Measurements from ENCODE around the gene NRG2.

The NRG2 gene

GRCh38 chr5:139967353-139967752 is 75.7 kb downstream of the NRG2 start:
- DNase-seq: no peak

DNA sequence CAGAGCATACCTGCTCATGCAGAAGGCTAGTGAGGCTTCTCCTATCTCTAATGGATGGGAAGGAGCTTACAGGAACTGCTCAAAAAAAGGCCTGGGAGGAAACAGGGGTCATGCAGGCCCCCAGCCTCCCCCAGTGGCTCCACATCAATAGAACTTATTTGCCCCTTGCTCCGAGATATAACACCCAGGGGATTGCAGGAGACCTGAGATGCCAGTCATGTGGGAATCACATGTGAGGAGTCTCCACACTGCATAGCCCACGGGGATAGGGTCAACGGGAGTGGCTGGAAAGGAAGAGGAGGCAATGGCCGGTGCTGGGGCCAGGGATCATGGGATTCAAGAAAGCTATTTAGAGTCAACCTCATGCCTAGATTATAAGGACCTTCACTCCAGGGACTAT is 76.2 kb downstream of the NRG2 start:
- DNase-seq: no peak

GRCh38 chr5:139964994-139965565 is 78.0 kb downstream of the NRG2 start:
- no peak for DNase-seq

DNA sequence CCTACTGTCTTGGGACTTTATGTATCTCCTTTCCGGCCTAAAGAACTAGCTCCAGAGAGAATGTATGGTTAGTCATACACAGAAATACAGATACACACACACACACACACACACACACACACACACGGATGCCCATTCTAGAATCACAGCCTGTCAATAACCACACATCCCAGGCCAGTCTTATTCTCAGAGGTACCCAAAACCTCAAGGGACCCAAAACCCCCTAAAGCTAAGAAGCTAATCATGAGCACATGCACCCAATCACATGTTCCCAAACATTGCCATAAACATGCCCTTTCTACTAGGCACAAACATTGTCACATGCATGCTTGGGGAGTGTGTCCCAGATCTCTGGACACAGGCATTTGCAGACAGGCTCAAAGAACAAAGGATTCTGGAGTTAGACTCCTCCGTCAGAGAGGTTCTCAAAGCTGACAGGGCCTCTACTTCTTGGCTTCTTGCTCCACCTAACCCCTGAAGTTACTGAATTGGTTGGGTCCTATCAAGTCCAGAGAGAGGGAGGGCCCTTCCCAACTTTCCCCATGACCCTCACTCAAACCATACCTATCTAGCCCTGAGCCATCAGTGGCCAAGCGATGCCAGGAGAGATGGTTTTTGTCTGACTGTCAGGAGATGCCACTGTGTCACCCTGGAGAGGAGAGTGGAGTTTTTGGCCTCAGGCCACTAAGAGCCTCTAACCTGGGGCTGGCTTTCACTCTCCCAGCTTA is 78.7 kb downstream of the NRG2 start:
- no peak for DNase-seq

- no peak for DNase-seq
These were observed 80.7 kb downstream of the NRG2 start for GRCh38 chr5:139962445-139962844.

GRCh38 chr5:139961435-139962157 is 81.5 kb downstream of the NRG2 start:
- DNase-seq: peak; percentile 22 to 45 (median 40)

GRCh38 chr5:139960723-139961383 is 82.2 kb downstream of the NRG2 start:
- DNase-seq: no peak

DNA sequence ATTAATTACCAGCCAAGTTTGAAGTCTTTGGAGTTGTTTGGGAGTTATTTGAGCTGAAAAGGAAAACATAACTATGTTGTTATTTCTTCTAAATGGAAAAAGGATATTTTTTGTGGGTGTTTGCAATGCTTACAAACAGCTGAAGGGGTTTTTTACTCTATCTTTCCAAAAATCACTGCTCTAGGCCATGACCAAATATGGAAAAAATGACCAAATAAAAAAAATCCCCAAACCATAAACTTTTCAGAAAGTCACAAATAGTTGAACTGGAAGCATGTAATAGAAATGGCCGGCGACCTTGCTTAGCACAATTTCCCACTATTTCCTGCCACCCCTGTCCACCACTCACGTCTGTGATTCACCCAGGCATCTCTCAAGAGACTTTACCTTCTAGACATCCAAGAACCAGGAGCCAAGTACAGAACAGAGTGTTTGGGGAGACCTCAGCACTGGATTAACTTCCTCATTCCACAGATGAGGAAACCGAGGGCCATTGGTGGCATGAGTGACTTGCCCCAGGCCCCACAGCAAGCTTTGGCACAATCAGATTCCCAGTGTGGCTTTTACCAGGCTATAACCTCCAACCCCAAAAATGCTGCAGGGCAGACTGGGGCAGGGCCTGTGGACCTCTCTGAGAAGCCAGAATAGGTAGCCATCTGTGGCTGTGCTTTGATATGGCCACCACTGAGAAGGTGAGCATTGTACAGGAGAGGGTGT is 84.5 kb downstream of the NRG2 start:
- DNase-seq: peak; percentile 27 to 55 (median 30)

DNA sequence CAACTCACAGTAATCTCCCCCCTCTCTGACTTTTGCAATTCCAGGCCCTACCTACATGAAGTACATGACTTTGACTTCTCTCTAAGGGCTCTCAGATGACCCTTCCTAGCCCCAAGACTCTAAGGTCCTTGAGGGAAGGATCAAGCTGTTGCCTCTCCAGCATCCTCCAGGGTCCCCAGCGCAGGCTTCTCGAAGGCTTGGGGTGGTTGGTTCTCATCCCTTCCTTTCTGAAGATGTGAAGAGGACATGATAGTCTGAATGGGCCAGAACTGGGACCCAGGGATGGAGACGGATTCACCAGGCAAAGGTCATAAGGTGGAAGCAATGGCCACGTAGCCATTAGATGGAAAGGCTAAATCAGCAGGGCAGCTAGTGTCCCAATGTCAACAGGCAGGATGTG is 86.8 kb downstream of the NRG2 start:
- no peak for DNase-seq

GRCh38 chr5:139955616-139956273 is 87.4 kb downstream of the NRG2 start:
- no peak for DNase-seq

DNA sequence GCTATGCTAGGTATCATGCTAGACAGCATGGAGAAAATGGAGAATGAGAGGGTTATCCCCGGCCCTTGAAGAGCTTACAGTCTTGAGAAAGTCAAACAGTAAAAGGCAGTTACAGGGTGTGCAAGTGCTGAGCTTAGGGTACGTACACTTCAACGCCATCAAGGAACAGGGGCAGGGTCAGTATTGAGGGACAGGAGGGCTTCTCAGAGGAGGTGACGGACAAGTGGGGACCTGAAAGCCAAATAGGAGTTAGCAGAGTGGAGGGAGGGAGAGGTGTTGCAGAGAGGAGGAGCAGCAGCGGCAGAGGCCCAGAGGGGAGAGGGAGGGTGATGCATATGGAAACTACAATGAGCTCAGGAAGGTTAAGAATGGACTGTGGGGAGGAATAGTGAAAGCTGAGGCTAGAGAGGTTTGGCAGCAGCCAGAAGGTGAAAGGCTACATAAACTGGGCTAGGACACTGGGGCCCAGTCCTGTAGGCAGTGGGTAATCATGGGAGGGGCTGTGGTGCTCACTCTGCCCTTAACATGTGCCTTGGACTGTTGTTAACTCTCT is 88.0 kb downstream of the NRG2 start:
- DNase-seq: no peak

- no peak for DNase-seq
These were observed 88.6 kb downstream of the NRG2 start for GRCh38 chr5:139954462-139954861.

DNA sequence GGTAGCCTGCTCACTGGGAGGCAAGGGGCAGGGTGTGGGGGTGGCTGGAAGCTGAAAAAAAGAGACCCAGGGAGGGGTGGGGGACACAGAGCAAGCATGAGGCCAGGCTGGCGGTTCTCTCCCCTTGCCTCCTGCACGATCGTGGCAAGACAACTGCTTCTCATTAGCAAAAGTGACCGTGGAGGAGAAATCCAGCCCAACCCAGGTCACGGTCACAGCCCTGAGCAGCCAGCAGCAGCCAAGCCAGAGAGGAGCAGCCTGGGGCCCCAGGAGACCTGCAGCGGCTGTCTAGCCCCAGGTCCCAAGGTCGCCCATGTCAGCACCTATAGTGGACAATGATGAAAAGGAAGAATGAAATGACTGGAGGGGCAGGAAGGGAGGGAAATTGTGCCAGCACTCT is 89.1 kb downstream of the NRG2 start:
- no peak for DNase-seq

DNA sequence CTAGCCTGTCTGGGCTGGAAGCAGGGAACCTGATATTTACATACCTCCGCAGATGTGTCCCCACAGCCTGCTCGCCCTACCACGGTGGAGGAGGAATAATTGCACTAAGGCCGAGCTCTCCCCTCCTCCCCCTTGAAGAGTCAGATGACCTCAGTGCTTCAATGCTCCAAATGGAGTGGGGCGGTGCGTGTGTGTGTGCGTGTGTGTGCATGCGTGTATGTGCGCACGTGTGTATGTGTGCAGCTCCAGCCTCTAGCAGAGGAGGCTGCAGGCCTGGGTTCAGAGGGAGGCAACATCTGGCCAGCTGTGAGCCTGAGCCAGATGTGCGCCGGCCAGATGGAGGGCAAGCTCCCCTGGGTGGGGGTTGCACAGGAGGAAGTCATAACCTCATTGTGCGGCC is 90.5 kb downstream of the NRG2 start:
- DNase-seq: no peak

DNA sequence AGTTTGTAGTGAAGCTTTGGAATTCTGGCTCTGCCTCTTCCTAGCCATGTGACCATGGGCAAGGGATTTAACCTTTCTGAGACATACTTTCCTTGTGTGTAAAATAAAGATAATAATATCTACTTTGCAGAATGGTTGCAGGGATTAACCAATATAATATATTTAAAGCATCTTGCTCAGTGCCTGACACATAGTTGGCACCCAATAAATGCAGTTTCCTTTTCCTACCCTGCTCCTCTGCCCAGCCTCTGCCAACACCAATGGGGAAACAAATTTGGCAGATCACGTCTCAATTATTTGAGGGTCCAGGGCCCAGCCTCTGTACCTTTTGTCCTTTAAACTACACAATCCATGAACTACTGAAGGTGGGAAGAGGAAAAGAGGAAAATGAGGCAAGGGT is 91.1 kb downstream of the NRG2 start:
- no peak for DNase-seq

- no peak for DNase-seq
These were observed 91.7 kb downstream of the NRG2 start for GRCh38 chr5:139951296-139951924.

DNA sequence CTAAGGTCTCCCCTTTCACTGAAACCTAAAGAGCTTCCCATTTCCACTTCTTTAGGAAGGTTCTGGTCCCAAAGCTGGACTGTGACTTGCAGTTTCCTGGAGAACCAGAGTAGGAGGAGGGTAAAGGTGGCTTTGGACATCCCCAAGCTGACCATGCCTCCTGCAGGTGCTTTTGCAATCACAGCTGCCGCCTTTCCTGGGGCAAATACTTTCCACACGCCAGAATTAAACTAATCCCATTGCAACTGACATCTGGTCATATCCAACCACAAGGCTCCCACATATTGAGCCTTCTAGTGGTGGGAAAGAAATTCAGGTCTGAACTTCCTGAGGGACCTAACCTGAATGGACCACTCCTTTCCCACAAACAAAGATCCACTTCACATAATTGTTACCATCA is 92.7 kb downstream of the NRG2 start:
- no peak for DNase-seq

DNA sequence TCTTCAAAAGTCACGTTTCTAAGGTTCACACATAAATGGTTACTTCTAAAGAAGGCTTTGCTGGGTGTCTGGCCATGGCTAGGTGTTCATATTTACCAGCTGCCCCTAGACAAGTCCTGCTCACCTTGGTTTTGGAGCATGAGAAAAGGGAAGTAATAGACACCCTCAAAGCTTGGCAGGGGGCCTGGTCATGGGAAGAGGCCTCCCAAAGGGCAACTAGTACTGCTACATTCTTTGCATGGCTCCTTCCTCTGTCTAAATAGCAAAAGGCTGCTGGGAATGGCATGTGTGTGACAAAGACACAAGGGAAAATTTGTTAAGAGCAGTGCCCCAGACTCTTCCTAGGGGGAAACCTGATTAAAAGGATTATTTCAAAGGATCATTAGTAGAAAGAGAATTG is 93.4 kb downstream of the NRG2 start:
- DNase-seq: no peak

- DNase-seq: no peak
These were observed 95.4 kb downstream of the NRG2 start for GRCh38 chr5:139947727-139948126.

DNA sequence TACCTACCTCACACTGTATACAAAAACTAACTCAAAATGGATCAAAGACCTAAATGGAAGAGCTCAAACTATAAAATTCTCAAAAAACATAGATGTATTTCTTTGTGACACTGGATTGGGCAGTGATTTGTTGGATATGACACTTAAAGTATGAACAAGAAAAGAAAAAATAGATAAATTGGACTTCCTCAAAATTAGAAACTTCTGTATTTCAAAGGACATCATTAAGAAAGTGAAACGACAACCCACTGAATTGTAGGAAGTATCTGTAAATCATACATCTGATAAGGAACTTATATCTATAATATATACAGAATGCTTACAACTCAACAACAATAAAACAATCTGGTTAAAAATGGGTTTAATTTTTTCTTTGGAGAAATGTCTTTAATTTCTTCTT is 96.7 kb downstream of the NRG2 start:
- DNase-seq: peak; percentile 38 to 78 (median 72)

DNA sequence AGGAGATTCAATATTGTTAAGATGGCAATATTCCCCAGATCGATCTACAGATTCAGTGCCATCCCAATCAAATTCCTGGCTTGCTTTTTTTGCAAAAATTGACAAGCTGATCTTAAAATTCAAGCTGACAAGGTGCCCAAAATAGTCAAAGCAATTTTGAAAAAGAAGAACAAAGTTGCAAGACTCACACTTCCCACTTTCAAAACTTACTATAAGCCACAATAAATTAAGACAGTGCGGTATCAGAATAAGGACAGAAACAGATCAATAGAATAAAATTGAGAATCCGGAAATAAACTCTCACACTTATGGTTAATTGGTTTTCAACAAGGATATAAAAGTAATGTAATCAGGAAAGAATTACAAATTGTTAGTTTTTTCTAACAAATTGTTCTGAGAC is 97.1 kb downstream of the NRG2 start:
- peak in 1 of 3 donors; percentile 23 for DNase-seq

DNA sequence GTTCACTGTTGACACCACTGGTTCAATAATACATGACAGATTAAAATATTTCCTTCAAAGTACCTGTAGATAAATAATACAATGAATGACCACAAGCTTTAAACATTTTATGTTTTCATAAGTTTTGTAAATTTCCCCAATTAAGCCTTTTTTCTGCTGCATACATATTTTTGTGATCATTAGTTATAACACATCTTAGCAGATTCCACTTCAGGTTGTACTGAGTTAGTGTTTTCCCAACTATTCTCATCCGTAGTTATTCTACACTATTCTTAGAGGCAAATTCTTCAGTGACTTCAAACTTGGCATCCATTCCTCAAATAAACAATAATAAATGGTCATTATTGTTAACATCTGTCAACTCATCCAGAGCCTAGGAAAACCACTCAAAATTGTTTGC is 100.9 kb downstream of the NRG2 start:
- DNase-seq: no peak
